ENCODE data around the gene PTPRE.

PTPRE gene

GRCh38 chr10:127908959-127909267, 2.0 kb downstream of the PTPRE start:
- TF ChIP-seq CTCF (conservative IDR thresholded peaks at IDR 0.05) = no peak
- TF ChIP-seq ZFX (IDR thresholded peaks at IDR 0.05) = no peak
- no peak overlapping the region for H3K27ac ChIP-seq

- no peak for TF ChIP-seq ZFX (IDR thresholded peaks at IDR 0.05)
- H3K27ac ChIP-seq = no peak overlapping the region
Measured at GRCh38 chr10:127909716-127910463, 3.0 kb downstream of the PTPRE start.

- no peak for TF ChIP-seq CTCF (conservative IDR thresholded peaks at IDR 0.05)
- TF ChIP-seq ZFX (IDR thresholded peaks at IDR 0.05) = no peak
- no peak overlapping the region for H3K27ac ChIP-seq
Measured at GRCh38 chr10:127910464-127910770, 3.5 kb downstream of the PTPRE start.

- no peak overlapping the region for H3K27ac ChIP-seq
- TF ChIP-seq CTCF (conservative IDR thresholded peaks at IDR 0.05) = no peak
- no peak for TF ChIP-seq ZFX (IDR thresholded peaks at IDR 0.05)
Measured at GRCh38 chr10:127911218-127911866, 4.4 kb downstream of the PTPRE start.

GRCh38 chr10:127911867-127912257, 5.0 kb downstream of the PTPRE start:
- no peak for TF ChIP-seq CTCF (conservative IDR thresholded peaks at IDR 0.05)
- TF ChIP-seq ZFX (IDR thresholded peaks at IDR 0.05) = no peak
- H3K27ac ChIP-seq = no peak overlapping the region

- no peak overlapping the region for H3K27ac ChIP-seq
- no peak for TF ChIP-seq ZFX (IDR thresholded peaks at IDR 0.05)
- no peak for TF ChIP-seq CTCF (conservative IDR thresholded peaks at IDR 0.05)
Measured at GRCh38 chr10:127912607-127913367, 5.9 kb downstream of the PTPRE start.

GRCh38 chr10:127913368-127913759, 6.5 kb downstream of the PTPRE start:
- no peak overlapping the region for H3K27ac ChIP-seq
- no peak for TF ChIP-seq ZFX (IDR thresholded peaks at IDR 0.05)
- no peak for TF ChIP-seq CTCF (conservative IDR thresholded peaks at IDR 0.05)

All from C4-2B (cell line).